ENCODE measurements around the gene CACNG5.

DNA sequence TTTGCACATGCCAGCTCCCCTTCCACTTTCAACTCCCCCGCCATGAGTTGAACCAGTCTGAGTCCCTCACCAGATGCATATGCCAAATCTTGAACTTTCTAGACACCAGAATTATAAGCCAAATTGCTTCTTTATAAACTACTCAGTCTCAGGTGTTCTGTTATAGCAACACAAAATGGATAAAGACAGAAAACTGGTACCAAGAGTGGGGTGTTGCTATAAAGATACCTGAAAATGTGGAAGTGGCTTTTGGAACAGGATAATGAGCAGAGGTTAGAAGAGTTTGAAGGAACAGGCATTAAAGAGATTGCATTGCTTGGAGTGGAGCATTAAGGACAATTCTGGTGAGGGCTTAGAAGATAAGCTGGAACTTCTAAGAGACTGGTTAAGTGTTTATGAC is 17.2 kb upstream of the CACNG5 start:
- TF ChIP-seq, protein P1, sequence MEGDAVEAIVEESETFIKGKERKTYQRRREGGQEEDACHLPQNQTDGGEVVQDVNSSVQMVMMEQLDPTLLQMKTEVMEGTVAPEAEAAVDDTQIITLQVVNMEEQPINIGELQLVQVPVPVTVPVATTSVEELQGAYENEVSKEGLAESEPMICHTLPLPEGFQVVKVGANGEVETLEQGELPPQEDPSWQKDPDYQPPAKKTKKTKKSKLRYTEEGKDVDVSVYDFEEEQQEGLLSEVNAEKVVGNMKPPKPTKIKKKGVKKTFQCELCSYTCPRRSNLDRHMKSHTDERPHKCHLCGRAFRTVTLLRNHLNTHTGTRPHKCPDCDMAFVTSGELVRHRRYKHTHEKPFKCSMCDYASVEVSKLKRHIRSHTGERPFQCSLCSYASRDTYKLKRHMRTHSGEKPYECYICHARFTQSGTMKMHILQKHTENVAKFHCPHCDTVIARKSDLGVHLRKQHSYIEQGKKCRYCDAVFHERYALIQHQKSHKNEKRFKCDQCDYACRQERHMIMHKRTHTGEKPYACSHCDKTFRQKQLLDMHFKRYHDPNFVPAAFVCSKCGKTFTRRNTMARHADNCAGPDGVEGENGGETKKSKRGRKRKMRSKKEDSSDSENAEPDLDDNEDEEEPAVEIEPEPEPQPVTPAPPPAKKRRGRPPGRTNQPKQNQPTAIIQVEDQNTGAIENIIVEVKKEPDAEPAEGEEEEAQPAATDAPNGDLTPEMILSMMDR (conservative IDR thresholded peaks at IDR 0.05 in 1 of 2, IDR thresholded peaks at IDR 0.05 in 1 of 2; ENCODE audit: low read depth in 1 of 2, low read length in 2 of 2), result no peak
- TF ChIP-seq EZH2 (IDR thresholded peaks at IDR 0.05; ENCODE audit: low read length, missing control alignments), result no peak

Data from fibroblast of lung (primary cell).